CD4-positive, alpha-beta T cell treated with Interferon gamma for 1 hour (primary cell): Measurements from ENCODE around the gene PTGS2.
"Not testable (repeated sequence)": the region's sequence is repeated elsewhere in the genome, so short reads cannot be mapped to it uniquely, and the experiment has no call there.

Experiments
- DNase-seq: peaks from one replicate; pipeline ENCODE4 v3.0.0-alpha.2; 2020

PTGS2 gene

DNA sequence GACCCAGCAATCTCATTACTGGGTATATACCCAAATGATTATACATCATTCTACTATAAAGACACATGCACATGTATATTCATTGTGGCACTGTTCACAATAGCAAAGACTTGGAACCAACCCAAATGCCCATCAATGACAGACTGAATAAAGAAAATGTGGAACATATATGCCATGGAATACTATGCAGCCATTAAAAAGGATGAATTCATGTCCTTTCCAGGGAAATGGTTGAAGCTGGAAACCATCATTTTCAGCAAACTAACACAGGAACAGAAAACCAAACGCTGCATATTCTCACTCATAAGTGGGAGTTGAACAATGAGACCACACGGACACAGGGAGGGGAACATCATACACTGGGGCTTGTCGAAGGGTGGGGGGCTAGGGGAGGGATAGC is 10.4 kb downstream of the PTGS2 start:
- not testable (repeated sequence) for DNase-seq

DNA sequence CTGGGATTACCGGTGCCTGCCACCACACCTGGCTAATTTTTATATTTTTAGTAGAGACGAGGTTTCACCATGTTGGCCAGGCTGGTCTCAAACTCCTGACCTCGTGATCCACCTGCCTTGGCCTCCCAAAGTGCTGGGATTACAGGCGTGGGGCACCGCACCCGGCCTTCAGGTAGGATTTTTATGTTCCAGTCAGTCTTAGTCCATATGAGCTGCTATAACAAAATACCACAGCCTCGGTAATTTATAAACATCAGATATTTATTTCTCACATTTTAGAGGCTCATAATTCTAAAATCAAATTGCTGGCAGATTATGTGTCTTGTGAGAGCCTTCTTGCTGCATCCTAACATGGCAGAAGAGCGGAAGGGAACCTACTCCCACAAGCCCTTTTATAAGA is 16.0 kb downstream of the PTGS2 start:
- DNase-seq: not testable (repeated sequence)

DNA sequence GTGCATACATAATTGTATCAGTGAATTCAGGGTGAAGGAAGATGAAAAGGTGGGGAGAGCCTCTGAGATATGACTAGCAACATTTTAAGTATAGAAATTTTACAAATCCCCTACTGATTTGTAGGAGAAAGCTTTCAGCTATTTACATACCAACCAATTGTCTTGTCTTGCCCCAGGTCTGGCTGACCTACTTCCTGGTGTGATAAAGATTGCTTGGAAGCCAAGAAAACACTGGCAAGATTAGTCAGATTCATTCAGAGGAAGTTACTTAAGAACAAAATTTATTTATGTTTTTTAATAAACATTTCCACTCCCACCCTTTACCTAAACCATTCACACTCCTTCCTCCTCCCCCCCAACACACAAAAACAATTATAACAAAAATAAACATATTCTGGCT is 17.5 kb downstream of the PTGS2 start:
- no peak for DNase-seq

DNA sequence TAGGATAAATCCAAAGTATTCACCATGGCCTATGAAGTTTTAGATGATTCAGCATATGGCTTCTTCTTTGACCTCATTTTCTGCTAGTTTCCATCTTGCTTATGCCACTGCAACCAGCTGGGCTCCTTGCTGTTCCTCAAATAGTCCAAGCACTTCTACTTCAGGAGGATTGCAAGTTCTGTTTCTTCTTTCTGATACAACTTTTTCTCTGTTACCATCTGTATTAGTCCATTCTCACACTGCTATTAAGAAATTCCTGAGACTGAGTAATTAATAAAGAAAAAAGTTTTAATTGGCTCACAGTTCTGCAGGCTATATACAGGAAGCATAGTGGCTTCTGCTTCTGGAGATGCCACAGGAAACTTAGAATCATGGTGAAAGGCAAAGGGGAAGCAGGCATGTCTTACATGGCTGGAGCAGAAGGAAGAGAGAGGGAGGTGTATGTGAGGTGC is 20.3 kb downstream of the PTGS2 start:
- DNase-seq: no peak

DNA sequence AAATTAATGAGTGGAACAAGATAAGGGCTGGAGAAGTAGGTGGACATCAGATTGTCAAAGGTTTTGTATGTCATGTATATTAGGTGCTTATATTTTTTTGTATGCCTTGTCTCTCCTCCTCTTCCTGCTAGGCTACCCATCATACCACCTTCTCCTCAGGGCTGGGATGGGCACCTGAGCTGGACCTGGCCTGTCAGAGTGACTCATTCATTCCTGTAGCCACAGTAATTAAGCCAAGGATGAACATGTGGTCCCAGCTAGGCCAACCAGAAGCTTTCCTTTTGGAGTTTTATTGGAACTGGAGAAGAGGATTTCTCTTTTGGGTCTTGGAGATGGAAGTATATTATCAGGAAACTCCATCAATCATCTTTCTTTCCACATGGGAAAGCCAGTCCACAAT is 21.2 kb downstream of the PTGS2 start:
- DNase-seq: no peak

DNA sequence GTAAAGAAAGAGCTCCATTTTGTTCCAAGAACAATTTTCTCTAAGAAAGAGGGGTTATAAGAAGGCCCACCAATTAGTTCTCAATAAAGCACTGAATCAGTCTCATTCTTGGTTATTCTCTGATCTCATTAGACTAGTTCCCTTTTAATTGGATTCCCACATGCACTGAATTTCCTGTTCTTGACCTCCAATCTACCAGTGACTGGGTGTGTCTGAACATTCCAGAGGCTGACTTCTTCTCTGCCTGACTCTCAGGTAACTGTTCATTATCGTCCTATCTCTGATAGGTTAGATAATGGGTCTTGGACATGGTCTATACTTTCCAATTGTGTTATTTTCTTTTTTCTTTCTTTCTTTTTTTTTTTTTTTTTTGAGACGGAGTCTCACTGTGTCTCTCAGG is 22.7 kb downstream of the PTGS2 start:
- DNase-seq: no peak

DNA sequence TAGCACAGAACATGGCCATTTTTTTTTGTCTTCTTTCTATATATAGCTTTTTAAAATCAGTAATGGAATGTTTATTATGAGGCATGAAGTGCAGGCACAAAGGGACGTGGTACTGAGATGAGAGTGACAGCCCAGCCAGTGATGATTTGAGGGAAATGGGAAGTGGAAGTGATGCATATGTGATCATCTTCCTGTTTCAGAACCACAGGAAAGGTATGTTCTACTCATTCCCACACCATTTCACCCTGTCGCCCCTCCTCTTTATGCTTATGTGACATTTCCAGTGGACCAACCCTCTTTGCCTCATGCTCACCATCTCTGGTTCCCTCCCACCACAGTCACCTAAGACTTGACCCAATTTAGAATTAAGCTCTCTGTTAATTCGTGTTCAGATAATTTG is 24.3 kb downstream of the PTGS2 start:
- peak; percentile 48 for DNase-seq

DNA sequence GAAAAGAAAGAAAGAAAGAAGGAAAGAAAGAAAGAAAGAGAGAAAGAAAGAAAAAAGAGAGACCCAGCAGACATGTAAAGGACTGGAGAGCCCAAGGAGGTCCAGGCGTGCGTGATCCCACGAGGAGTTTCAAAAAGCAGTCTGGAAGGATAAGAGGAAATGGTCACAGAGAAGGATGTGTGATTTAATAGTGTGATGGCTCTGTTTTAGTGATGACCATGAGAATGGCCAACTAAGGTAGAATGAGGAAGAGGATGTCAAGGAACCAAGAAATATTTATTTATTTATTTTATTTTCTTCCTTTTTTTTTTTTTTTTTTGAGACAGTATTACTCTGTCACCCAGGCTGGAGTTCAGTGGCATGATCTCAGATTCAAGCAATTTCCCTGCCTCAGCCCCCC is 25.5 kb downstream of the PTGS2 start:
- DNase-seq: no peak

DNA sequence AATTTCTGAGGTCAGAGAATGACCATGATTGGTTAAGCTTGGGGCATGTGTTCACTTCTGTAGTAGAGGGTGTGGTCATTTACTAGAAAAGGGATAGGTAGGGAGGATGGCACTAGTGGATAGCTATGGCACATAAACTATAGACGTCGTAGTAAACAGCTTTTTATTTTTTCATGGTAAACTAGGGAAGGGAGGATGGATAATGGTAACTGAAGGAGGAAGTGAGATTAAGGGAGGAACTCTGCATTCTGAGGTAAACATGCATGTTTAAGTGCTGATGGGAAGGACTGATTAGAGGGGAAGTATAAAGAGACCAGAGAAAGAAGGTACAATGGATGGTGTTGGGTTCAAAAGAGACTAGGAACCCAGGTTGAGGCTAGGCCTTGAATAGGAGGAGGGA is 26.9 kb downstream of the PTGS2 start:
- DNase-seq: no peak

DNA sequence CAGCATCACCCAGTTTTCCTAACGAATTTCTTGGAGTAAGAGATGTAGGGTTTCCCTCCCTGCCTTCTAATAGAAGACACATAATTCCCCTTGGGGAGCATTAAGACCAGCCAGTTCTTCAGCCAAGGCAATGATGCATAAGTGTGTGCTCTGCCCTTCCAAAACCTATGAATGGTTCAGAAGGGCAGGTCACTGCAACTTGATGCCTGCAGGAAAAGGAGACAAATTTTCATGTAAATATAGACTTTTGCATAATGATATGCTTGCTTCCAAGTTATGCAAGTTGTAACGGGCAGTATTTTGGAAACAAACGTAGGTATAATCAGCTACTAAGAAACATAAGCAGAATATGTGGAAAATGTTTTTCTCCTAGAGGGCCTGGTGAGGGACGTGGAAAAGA is 31.6 kb downstream of the PTGS2 start:
- no peak for DNase-seq

DNA sequence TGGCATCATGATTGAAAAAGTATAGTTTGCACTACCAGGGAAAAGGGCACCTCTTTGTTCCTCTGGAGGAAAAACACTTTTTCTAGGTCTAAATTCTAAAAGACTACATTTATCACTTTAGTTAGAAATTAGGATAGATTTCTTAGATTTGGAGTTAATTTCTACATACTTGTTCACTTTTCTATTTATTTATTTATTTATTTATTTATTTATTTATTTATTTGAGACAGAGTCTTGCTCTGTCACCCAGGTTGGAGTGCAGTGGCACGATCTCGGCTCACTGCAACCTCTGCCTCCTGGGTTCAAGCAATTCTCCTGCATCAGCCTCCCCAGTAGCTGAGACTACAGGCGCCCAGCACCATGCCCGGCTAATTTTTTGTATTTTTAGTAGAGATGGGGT is 32.2 kb downstream of the PTGS2 start:
- DNase-seq: not testable (repeated sequence)

DNA sequence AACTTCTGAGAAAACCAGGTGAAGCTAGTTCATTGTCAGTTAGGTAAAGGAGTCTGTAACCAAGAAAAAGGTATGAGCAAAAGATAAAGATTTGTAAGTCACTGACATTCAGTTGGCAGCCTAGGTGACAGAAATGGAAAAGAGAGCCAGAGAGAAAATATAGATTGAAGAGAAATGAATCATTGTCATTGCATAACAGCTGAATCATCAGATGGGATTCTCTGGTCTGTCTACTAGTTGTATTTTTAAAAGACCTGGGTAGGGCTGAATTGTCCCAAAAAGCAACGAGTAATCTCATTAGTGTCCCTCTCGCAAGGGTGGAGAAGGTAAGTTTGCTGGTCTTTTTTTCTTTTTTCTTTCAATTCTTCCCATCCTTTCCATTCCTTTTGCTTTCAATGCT is 36.6 kb downstream of the PTGS2 start:
- DNase-seq: no peak

DNA sequence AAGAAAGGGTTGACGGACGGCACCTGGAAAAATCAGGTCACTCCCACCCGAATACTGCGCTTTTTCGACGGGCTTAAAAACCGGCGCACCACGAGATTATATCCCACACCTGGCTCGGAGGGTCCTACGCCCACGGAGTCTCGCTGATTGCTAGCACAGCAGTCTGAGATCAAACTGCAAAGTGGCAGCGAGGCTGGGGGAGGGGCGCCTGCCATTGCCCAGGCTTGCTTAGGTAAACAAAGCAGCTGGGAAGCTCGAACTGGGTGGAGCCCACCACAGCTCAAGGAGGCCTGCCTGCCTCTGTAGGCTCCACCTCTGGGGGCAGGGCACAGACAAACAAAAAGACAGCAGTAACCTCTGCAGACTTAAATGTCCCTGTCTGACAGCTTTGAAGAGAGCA is 42.7 kb downstream of the PTGS2 start:
- DNase-seq: not testable (repeated sequence)

DNA sequence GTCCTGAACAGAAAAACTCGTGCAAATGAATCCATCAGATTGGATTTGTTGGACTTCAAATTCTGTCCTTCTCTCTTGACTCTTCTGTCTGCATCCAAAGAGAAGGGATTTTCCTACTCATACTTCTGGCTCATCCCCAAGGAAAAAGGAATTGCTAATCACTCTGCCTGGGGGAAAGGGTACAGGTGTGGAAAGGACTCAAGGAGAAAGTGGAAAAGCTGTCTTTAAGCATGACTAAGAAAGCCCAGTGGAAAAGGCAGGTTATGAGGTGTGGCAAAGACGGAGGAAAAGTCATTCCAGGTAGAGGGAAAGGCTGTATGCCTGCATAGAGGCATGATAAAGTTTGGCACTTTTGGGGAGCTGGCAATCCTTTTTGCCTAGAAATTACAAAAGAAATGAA is 43.4 kb downstream of the PTGS2 start:
- no peak for DNase-seq

DNA sequence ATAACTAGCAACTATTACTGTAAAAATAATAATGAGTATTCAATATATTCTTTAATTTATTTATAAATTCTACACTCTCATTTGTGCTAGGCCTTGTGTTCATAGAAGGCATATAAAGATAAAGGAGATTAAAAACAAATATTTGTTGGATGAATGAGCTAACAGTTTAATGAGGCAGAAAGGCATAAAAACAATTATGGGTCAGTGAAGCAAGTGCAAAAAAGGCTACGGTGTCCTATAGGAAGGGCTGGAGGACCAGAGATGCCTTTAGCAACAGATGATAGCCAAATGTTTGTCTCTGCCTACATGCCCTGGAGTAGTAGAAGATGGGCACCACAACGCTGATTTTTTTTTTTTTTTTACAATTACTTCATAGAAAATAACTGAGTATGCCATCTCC is 45.7 kb downstream of the PTGS2 start:
- no peak for DNase-seq

DNA sequence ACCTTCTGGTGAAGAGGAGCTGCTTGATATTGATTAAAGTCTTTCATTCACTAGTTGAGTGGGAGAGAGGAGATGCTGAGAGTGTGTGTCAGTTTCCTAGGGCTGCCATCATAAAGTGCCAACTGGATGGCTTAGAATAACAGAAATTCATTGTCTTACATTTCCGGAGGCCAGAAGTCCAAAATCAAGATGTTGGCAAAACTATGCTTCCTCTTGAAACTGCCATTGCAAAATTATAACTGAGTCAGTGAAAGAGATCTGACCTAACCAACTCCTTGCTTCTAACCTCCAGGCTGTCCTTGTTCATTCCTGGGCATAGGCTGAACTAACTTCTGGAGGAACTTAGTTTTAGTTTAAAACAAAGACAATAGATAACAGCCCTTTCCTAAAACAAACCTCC is 47.1 kb downstream of the PTGS2 start:
- DNase-seq: no peak

DNA sequence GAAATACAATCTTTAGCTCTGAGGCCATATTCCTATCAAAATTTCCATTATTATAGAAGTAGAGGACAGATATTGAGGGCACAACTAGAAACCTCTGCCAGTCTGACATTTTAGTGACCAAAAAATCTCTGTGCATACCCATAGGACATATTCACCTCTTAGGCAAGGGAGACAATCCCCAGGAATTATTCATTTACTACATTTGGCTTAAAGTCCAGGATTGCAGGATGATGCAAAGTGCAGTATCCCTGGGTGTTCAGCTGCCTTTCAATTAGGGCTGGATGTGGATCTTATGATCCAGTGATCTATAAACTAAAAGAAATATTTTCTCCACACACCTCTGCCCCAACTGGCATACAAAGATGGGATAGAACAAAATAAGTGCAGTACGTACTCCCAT is 50.9 kb downstream of the PTGS2 start:
- DNase-seq: no peak

DNA sequence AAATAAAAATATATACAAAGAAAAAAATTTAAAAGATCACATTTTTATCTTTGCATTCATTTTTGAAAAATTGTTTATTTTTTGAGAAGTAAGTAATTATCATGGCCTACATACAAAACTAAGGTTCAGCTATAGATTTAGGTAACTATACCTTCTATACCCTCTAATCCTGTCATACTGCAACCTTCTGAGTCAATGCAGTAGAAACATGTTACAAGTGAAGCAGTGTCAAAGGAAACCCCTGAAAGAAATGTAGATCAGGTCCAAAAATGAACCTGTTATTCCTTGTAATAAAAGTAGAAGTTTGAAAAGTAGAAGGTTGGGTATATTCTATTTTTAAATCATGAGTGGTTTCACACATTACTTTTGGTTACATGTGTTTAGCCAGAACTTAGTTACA is 51.3 kb downstream of the PTGS2 start:
- DNase-seq: no peak

DNA sequence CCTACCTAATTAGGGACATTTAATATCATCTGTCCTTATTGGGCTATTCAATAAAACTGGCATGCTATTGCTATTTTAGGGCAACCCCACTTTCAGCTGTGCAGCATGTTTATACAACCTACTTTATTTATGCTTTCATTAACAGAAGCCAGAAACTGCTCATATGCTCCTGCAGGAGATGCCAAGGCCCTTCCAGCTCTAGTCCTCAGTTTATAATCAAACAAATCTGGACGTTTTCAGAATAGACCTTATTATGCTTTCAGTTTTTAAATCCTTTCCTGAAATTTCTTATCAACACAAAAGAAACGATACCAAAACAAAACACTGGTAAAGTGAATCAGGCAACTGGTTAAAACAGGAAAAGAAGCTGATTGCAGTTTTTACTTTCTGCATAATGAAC is 53.2 kb downstream of the PTGS2 start:
- no peak for DNase-seq

DNA sequence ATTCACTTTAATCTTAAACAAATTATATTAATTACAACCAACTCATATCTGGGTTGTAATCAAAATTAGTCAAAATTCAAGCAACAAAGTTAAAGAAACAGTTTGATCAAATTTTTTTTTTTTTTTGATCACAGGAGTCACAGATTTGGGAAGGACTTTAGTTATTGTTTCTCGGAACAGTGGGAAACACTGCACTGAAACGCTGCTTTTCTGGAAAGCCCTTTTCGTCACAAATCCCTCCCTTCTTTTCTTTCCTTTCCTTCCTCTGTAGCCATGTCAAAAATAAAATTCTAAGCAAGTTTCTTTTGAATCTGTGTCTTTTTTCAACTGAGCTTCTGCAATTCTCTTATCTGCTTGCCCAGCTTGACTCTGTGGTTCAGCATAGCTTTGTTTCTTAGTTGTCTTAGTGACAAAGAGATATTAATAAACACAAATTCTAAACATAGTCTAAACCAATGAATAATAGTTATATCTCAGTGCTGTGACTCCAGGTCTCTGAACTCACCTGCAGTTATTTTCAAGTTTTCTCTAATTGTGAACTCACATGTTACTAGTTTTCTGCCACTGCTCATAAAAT is 53.8 kb downstream of the PTGS2 start:
- no peak for DNase-seq

DNA sequence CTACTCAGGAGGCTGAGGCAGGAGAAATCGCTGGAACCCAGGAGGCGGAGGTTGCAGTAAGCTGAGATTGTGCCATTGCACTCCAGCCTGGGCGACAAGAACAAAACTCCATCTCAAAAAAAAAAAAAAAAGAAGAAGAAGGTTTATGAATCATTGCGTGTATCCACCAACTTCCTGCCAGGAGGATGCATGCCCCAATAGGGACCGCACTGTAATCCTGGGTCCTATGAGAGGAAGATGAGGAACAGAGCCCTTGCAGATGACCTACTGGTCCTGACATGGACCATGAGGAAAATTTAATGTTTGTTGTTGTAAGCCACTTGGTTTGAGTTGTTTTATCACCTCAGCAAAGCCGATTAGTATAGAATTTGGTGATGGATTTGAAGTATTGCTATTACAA is 56.7 kb downstream of the PTGS2 start:
- DNase-seq: peak; percentile 38
